Measurements from ENCODE around the gene ELK4. TPM values are rescaled to one million over a fixed set of nuclear protein-coding genes. Genes with fewer than 3 reads are reported as not detected.

Gene ELK4
- total RNA-seq, 1 donor from 2014 or later: 36.6 TPM

- peaks cover 47% of the 10 kb centered on the region for H3K79me2 ChIP-seq (ENCODE audit: low read depth)
- H3K9ac ChIP-seq: no peak overlapping the region
- Mint-ChIP-seq H3K4me3 (no peak overlapping the region), H3K27me3 (ENCODE audit: insufficient read depth, low read depth) (no peaks in the 10 kb centered on the region), H3K27ac (no peak overlapping the region), H3K4me1 (no peaks in the 10 kb centered on the region), H3K9me3 (no peaks in the 10 kb centered on the region), H3K36me3 (peaks cover 31% of the 10 kb centered on the region)
- H3K4me2 ChIP-seq: no peak overlapping the region
- peaks cover 58% of the 10 kb centered on the region for H4K20me1 ChIP-seq (ENCODE audit: low read depth)
- H3K27ac ChIP-seq: peak overlapping the region; percentile 24
- peaks cover 38% of the 10 kb centered on the region for H3K36me3 ChIP-seq
- no peaks in the 10 kb centered on the region for H3K9me3 ChIP-seq (ENCODE audit: low read depth)
- no peaks in the 10 kb centered on the region for H3K4me1 ChIP-seq
- DNase-seq (ENCODE audit: low spot score): no peak
- no peaks in the 10 kb centered on the region for H3K27me3 ChIP-seq
- TF ChIP-seq EZH2phosphoT487 (IDR thresholded peaks at IDR 0.05) (no peak), EZH2 (IDR thresholded peaks at IDR 0.05) (no peak), CTCF (IDR thresholded peaks at IDR 0.05) (no peak)
- H2AFZ ChIP-seq (replicated peaks): no peak overlapping the region
- H3K4me3 ChIP-seq: no peak overlapping the region
- H3F3A ChIP-seq (ENCODE audit: low read depth): peaks cover 12% of the 10 kb centered on the region
Observed at GRCh38 chr1:205613854-205614412, 17.9 kb downstream of the ELK4 start.

GRCh38 chr1:205612556-205612955, 19.3 kb downstream of the ELK4 start:
- Histone ChIP-seq H2AFZ (replicated peaks) (no peak overlapping the region), H3K27ac (no peak overlapping the region), H4K20me1 (ENCODE audit: low read depth) (peaks cover 58% of the 10 kb centered on the region), H3K27me3 (no peaks in the 10 kb centered on the region), H3K4me3 (no peak overlapping the region), H3K79me2 (ENCODE audit: low read depth) (peaks cover 54% of the 10 kb centered on the region), H3K4me2 (no peak overlapping the region), H3K9ac (no peak overlapping the region), H3F3A (ENCODE audit: low read depth) (peaks cover 13% of the 10 kb centered on the region), H3K9me3 (ENCODE audit: low read depth) (no peaks in the 10 kb centered on the region), H3K4me1 (no peaks in the 10 kb centered on the region), H3K36me3 (peaks cover 36% of the 10 kb centered on the region)
- no peak for DNase-seq (ENCODE audit: low spot score)
- Mint-ChIP-seq H3K4me3 (no peak overlapping the region), H3K9me3 (no peaks in the 10 kb centered on the region), H3K27me3 (ENCODE audit: insufficient read depth, low read depth) (no peaks in the 10 kb centered on the region), H3K27ac (no peak overlapping the region), H3K4me1 (no peaks in the 10 kb centered on the region), H3K36me3 (peaks cover 33% of the 10 kb centered on the region)
- TF ChIP-seq EZH2 (IDR thresholded peaks at IDR 0.05): no peak
- TF ChIP-seq EZH2phosphoT487 (IDR thresholded peaks at IDR 0.05): no peak
- no peak for TF ChIP-seq CTCF (IDR thresholded peaks at IDR 0.05)

- H3K4me2 ChIP-seq: no peak overlapping the region
Observed at GRCh38 chr1:205612104-205612503, 19.7 kb downstream of the ELK4 start.

More at GRCh38 chr1:205612104-205612503, 19.7 kb downstream of the ELK4 start:
- H3K4me3 Mint-ChIP-seq: no peak overlapping the region
- no peaks in the 10 kb centered on the region for H3K9me3 Mint-ChIP-seq
- Histone ChIP-seq H2AFZ (replicated peaks) (no peak overlapping the region), H4K20me1 (ENCODE audit: low read depth) (peaks cover 58% of the 10 kb centered on the region), H3K9ac (no peak overlapping the region), H3K36me3 (peaks cover 33% of the 10 kb centered on the region), H3F3A (ENCODE audit: low read depth) (peaks cover 13% of the 10 kb centered on the region), H3K4me3 (no peak overlapping the region), H3K9me3 (ENCODE audit: low read depth) (no peaks in the 10 kb centered on the region), H3K4me1 (no peaks in the 10 kb centered on the region), H3K27ac (no peak overlapping the region), H3K79me2 (ENCODE audit: low read depth) (peaks cover 58% of the 10 kb centered on the region), H3K27me3 (no peaks in the 10 kb centered on the region)
- DNase-seq (ENCODE audit: low spot score): no peak
- no peak overlapping the region for H3K27ac Mint-ChIP-seq
- peaks cover 34% of the 10 kb centered on the region for H3K36me3 Mint-ChIP-seq
- no peaks in the 10 kb centered on the region for H3K27me3 Mint-ChIP-seq (ENCODE audit: insufficient read depth, low read depth)
- no peaks in the 10 kb centered on the region for H3K4me1 Mint-ChIP-seq
- TF ChIP-seq CTCF (IDR thresholded peaks at IDR 0.05) (no peak), EZH2phosphoT487 (IDR thresholded peaks at IDR 0.05) (no peak), EZH2 (IDR thresholded peaks at IDR 0.05) (no peak)
